HG03039 (cell line): ENCODE results near the gene ARL14EPL.
"Not testable (repeated sequence)": the region's sequence is repeated elsewhere in the genome, so short reads cannot be mapped to it uniquely, and the experiment has no call there.

Source experiments
- ATAC-seq: cut with Tn5 transposase; IDR thresholded peaks from one replicate; pipeline ENCODE4 v1.9.1; 2021; ENCODE audit warnings: mild to moderate bottlenecking, moderate library complexity; ENCODE audit not compliant: unreplicated experiment

Gene ARL14EPL

GRCh38 chr5:116046261-116046660 is 14.0 kb downstream of the ARL14EPL start:
- no peak for ATAC-seq

GRCh38 chr5:116046823-116047222 is 14.6 kb downstream of the ARL14EPL start:
- no peak for ATAC-seq

GRCh38 chr5:116058346-116058936 is 26.2 kb downstream of the ARL14EPL start:
- ATAC-seq = no peak

DNA sequence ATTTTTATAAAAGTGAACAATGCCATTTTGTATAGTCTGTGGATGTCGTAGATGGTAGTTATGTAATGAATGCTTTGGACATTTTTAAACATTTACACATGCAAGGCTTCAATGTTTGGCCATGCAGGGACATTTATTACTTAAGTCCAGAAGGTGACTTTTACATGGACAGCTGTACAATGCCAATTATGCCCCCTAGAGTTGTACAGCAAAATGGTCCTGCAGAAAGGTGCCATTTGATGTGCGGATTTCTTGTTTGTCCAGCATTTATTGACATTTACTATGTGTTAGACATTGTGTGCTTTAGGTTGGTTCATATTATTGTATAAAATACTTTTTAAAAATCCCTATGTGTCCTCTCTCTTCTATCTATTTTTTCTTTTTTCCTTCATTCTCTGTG is 30.1 kb downstream of the ARL14EPL start:
- ATAC-seq = no peak

- ATAC-seq = no peak
Measured at GRCh38 chr5:116063950-116064349, 31.7 kb downstream of the ARL14EPL start.

DNA sequence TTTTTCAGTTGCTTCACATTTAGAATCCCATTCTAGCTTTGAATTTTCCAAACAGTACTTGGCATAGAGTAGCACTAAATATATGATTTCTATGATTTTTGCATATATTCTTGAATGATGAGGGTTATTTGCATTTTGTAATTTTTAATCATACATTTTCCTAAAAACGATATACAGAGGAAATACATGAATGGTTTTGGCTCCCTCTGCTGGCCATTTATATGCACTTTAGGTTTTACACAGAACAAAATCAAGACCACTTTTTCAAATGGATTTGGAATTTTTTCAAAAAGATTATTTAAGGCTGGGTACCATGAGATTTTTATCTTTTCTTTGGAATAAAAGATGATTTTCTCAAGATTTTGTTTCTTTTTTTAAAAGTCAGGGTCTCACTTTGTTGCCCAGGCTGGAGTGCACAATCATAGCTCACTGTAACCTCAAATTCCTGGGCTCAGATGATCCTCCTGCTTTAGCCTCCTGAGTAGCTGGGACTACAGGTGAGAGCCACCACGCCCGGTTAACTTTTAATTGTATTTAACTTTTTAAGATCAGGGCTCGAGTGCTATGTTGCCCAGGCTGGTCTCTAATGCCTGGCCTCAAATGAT is 35.9 kb downstream of the ARL14EPL start:
- no peak for ATAC-seq

DNA sequence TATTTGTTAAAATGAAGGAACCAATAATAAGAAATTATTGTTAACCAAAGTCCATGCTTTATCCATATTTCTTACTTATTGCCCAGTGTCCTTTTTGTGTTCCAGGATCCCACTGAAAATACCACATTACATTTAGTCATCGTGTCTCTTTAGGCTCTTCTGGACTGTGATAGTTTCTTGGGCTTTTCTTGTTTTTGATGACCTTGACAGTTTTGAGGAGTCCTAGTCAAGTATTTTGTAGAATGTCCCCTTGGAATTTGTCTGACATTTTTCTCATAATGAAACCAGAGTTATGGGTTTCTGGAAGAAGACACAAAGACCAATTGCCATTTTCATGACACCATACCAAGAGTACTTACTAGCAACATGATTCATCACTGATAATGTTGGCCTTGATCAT is 38.9 kb downstream of the ARL14EPL start:
- ATAC-seq = no peak

DNA sequence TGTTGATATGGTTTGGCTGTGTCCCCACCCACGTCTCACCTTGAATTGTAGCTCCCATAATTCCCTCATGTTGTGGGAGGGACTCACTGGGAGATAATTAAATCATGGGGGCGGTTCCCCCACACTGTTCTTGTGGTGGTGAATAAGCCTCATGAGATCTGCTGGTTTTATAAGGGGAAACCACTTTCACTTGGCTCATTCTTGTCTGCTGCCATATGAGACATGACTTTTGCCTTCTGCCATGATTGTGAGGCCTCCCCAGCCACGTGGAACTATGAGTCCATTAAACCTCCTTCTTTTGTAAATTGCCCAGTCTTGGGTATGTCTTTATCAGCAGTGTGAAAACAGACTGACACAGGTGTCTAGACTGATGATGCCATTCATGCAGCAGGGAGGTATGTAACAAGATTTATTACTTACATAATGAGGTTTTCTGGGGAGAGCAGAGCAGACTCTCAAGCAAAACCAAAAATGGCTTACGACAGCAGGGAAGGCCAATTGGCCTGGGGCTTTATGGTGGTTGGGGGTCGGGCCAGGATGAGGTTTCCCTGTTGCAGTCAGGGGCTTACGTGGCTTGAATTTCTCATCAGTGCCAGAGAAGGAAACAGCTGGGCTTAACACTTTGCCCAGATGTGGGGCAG is 43.0 kb downstream of the ARL14EPL start:
- no peak for ATAC-seq

GRCh38 chr5:116076496-116076895 is 44.2 kb downstream of the ARL14EPL start:
- ATAC-seq = peak; percentile 99

DNA sequence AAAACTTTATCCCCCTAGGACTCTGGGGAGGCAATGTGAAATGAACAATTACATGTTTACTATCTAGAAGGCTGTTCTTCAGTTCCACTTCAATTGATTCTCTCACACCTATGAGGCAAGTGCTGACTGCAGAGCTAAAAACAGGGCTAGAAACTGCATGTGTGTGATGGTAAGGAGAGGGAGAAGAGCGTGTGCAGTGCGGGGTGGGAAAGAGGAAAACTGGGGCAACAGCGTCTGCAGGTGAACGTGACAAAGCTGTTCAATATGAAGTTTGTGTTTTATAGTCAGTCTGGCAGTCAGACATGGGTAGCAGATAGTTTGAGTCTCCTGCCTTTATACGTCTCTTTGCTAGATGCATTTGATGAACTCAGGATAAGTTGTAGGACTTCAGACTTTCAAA is 45.9 kb downstream of the ARL14EPL start:
- no peak for ATAC-seq

DNA sequence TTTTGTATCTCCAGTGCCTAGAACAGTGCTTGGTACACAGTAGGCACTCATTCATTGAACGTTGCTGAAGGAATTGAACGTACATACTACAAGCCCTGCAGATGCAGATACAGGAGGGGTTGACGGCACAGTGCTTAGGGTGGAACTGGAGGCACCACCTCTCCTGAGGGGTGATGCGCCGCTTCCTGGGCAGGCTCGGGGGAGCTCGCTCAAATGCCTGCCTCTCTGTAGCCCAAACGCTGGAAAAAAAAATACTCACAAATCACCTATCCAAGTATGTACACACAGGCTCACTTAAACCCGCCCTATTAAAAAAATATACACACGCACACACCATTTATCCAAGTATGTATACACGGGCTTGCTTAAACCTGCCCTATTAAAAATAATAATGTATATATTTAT is 52.0 kb downstream of the ARL14EPL start:
- ATAC-seq = no peak

DNA sequence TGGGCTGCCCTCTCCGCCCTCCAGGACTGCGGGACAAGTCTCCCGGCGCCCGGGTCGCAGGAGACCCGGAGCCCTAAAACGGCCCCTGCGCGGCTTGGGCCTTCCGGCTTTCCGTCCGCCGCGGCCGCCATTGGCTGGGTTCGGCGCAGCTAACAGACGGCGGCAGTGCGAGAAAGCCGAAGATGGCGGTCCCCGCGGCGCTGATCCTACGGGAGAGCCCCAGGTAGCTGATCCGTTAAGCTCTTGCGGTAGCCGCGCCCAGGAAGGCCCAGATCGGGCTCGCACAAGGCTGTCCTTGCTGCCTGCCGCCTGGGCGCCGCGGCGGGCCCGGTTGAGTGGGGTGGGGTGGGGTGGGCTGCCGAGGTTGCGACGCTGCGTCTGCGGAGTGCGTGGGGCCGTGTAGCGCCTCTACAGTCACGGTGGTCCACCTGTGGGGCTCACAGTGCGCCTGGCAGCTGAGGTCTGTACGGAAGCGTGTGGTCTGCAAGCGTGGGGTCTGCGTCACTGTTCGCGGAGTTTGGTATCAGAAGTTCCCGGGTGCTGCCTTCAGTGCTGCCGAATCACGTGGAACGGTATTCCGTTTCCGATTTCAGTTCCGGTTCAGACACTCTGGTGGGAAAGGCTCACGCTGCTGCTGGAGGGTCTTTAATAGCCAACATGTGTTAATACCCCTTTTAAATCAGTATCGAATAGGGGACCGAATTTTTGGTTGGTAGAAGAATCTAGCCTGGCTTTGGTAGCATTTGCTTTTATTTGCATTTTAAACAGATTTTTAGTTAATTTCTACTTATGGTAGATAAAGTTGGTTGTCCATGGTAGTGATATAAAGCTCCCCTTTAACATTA is 52.8 kb downstream of the ARL14EPL start, which contains the start of gene COMMD10:
Gene COMMD10 (plus strand): TSS at position 155 of the 845 bp plus-strand sequence.
- peak; percentile 86 for ATAC-seq

DNA sequence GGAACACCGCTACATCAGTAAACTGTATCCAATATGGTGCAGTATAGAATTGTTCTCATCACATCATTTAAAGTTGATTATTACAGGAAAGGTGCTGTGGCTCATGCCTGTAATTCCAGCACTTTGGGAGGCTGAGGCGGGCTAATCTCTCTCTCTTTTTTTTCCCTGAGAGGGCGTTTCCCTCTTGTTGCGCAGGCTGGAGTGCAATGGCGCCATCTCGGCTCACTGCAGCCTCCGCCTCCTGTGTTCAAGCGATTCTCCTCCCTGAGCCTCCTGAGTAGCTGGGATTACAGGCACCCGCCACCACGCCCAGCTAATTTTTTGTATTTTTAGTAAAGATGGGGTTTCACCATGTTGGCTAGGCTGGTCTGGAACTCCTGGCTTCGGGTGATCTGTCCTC is 54.0 kb downstream of the ARL14EPL start:
- not testable (repeated sequence) for ATAC-seq

GRCh38 chr5:116088062-116088461 is 55.8 kb downstream of the ARL14EPL start:
- ATAC-seq = no peak

DNA sequence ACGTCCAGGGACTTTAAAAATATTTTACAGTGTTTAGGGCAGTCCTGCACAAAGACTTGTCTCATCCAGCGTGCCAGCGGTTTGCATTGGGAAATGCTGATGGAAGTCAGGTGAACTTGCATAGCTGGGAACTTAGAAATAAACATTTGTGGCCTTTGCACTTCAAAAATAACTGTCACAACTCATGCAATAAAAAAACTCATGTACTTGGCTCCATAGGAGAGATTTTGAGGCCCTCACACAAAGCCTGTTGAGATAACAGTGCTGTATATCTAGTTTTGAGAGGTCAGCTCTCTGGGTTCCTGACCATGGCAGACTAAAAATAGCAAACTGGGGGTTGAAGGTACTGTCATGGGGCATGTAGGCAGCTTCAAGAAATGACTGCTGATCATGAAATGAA is 58.0 kb downstream of the ARL14EPL start:
- ATAC-seq = no peak

- ATAC-seq = no peak
Measured at GRCh38 chr5:116091416-116091815, 59.1 kb downstream of the ARL14EPL start.

GRCh38 chr5:116097301-116097700 is 65.0 kb downstream of the ARL14EPL start:
- ATAC-seq = no peak

- no peak for ATAC-seq
Measured at GRCh38 chr5:116098998-116099397, 66.7 kb downstream of the ARL14EPL start.

DNA sequence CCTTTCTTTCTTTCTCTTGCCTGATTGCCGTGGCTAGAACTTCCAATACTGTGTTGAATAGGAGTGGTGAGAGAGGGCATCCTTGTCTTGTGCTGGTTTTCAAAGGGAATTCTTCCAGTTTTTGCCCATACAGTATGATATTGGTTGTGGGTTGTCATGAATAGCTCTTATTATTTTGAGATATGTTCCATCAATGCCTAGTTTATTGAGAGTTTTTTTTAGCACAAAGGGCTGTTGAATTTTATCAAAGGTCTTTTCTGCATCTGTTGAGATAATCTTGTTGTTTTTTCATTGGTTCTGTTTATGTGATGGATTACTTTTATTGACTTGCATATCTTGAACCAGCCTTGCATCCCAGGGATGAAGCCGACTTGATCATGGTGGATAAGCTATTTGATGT is 72.7 kb downstream of the ARL14EPL start:
- ATAC-seq = not testable (repeated sequence)
